ENCODE data around the gene VMAC. TPM values are rescaled to one million over a fixed set of nuclear protein-coding genes. Genes with fewer than 3 reads are reported as not detected.

Gene VMAC
- total RNA-seq, 2 experiments from 2014 or later = 23.4 to 25.3 TPM

DNA sequence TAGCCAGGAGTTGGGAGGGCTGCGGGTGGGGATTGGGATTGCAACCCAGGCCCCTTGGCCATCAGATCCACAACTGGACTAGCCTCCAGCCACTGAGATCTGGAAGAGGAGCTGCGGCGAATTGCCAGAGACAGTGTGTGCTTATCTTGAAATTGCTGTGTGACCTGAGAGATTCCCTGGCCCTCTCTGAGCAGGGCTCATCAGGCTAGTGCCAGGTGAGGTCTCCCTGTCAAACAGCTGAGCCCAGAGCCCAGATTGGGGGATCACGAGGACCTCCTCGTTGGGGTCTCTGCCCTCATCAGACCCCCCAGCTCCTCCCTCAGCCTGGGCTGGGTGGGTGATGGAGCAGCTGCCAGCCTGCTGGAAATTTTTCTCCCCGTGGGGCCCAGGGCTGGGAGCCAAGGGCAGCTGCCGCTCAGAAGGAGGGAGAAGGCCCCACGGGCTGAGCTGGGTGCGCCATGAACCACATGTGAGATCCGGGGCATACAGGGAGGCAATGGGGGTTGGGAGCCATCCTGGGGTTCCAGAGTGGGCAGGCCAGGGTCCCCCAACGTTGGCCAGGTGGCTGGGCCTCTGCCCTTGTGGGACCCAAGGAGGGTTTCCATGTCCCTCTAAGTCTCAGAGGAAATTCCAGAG is 41.5 kb upstream of the VMAC start:
- no peak overlapping the region for H3K27ac Mint-ChIP-seq
- ATAC-seq (ENCODE audit: poor library complexity) = no peak

DNA sequence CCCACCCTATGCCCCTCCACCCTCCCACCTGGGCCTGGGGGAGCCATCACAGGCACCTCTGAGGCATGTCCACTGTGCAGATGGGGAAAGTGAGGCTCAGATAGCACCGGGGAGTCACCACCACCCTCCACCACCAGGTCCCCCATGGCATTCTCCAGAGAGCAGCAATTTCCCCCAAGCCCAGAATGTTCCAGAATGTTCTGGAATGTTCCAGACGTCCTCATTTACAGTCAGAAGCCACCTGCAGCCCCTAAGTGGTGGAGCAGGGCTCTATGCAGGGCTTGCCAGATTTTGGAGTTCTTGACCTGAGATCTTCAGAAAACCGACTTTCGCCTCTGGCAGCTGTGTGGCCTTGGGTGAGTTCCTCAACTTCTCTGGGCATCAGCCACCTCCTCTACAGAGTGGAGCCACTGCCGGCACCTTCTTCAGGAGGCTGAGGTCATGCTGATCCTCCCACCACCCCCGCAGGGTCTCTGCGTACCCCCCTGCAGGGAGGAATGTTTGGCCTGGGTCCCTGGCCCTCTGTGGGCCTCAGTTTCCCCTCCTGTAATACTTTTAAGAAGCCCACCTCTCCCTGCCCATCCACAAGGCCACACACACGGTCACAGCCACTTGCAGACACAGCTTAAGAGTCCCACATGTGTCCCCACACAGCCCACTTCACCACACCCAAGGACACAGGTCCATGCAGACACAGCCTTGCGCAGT is 40.5 kb upstream of the VMAC start:
- H3K4me1 ChIP-seq (ENCODE audit: insufficient read depth, low read length) = no peaks in the 10 kb centered on the region
- no peaks in the 10 kb centered on the region for H3K4me1 Mint-ChIP-seq (ENCODE audit: low read depth)

More for the DNA sequence above, 41.5 kb upstream of the VMAC start:
- TF ChIP-seq, protein P1, sequence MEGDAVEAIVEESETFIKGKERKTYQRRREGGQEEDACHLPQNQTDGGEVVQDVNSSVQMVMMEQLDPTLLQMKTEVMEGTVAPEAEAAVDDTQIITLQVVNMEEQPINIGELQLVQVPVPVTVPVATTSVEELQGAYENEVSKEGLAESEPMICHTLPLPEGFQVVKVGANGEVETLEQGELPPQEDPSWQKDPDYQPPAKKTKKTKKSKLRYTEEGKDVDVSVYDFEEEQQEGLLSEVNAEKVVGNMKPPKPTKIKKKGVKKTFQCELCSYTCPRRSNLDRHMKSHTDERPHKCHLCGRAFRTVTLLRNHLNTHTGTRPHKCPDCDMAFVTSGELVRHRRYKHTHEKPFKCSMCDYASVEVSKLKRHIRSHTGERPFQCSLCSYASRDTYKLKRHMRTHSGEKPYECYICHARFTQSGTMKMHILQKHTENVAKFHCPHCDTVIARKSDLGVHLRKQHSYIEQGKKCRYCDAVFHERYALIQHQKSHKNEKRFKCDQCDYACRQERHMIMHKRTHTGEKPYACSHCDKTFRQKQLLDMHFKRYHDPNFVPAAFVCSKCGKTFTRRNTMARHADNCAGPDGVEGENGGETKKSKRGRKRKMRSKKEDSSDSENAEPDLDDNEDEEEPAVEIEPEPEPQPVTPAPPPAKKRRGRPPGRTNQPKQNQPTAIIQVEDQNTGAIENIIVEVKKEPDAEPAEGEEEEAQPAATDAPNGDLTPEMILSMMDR (IDR thresholded peaks at IDR 0.05) = no peak
- Histone ChIP-seq H3K36me3 (ENCODE audit: insufficient read depth, low read length) (no peaks in the 10 kb centered on the region), H3K27ac (ENCODE audit: low read depth in 1 of 2, low read length in 2 of 2) (no peak overlapping the region), H3K4me1 (ENCODE audit: insufficient read depth, low read length) (no peaks in the 10 kb centered on the region), H3K27me3 (ENCODE audit: control insufficient read depth in 1 of 2, insufficient read depth in 2 of 2, low read length in 2 of 2) (no peaks in the 10 kb centered on the region), H3K9me3 (ENCODE audit: control insufficient read depth in 1 of 2, insufficient read depth in 1 of 2, low read length in 2 of 2) (no peaks in the 10 kb centered on the region), H3K4me3 (ENCODE audit: low read length) (no peak overlapping the region)
- intact Hi-C loops (cut with DNase I, micrococcal nuclease) = no loop called here
- ChIA-PET CTCF (no interaction called here), POLR2A (no interaction called here)
- Mint-ChIP-seq H3K27me3 (peaks cover 12% of the 10 kb centered on the region), H3K36me3 (ENCODE audit: low read depth) (no peaks in the 10 kb centered on the region), H3K9me3 (no peaks in the 10 kb centered on the region), H3K4me3 (no peak overlapping the region), H3K4me1 (ENCODE audit: low read depth) (no peaks in the 10 kb centered on the region)
- no peak for DNase-seq

DNA sequence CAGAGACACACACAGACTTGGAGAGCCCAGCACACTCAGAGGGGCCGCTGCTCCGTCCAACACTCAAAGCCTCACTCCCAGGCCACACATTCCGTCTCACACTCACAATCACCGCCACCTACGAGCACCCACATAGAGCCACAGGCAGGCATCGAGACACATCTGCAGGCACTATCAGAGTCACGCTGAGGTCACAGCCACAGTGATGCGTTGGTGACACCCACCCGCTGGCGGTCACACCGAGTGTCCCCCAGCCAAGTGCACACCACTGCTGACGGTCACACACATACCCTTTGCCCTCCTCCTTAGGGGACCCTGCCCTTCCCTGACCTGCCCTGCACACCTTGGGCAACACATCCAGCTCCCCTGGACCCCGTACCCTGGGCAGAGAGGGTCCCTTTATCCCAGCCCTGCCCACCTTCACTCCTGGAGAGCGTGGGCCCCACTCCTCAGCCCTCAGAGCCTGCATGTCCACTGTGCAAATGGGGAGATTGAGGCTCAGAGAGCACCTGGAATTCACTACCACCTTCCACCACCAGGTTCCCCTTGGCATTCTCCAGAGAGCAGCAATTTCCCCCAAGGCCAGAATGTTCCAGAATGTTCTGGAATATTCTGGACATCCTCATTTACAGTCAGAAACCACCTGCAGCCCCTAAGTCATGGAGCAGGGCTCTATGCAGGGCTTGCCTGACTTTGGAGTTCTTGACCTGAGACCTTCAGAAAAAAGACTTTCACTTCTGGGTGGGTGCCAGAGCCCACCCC is 39.8 kb upstream of the VMAC start:
- no peaks in the 10 kb centered on the region for H3K36me3 Mint-ChIP-seq (ENCODE audit: low read depth)
- no peak overlapping the region for H3K27ac Mint-ChIP-seq
- no peaks in the 10 kb centered on the region for H3K9me3 Mint-ChIP-seq
- no peak for ATAC-seq (ENCODE audit: poor library complexity)
- TF ChIP-seq, protein P1 (IDR thresholded peaks at IDR 0.05) = no peak
- H3K4me3 Mint-ChIP-seq = no peak overlapping the region
- DNase-seq = no peak
- ChIA-PET CTCF (no interaction called here), POLR2A (no interaction called here)
- peaks cover 12% of the 10 kb centered on the region for H3K27me3 Mint-ChIP-seq
- intact Hi-C loops (cut with DNase I, micrococcal nuclease) = no loop called here
- Histone ChIP-seq H3K27ac (ENCODE audit: low read depth in 1 of 2, low read length in 2 of 2) (no peak overlapping the region), H3K36me3 (ENCODE audit: insufficient read depth, low read length) (no peaks in the 10 kb centered on the region), H3K4me3 (ENCODE audit: low read length) (no peak overlapping the region), H3K4me1 (ENCODE audit: insufficient read depth, low read length) (no peaks in the 10 kb centered on the region), H3K9me3 (ENCODE audit: control insufficient read depth in 1 of 2, insufficient read depth in 1 of 2, low read length in 2 of 2) (no peaks in the 10 kb centered on the region), H3K27me3 (ENCODE audit: control insufficient read depth in 1 of 2, insufficient read depth in 2 of 2, low read length in 2 of 2) (no peaks in the 10 kb centered on the region)
- no peaks in the 10 kb centered on the region for H3K4me1 Mint-ChIP-seq (ENCODE audit: low read depth)

More for the DNA sequence above, 40.5 kb upstream of the VMAC start:
- Histone ChIP-seq H3K36me3 (ENCODE audit: insufficient read depth, low read length) (no peaks in the 10 kb centered on the region), H3K27ac (ENCODE audit: low read depth in 1 of 2, low read length in 2 of 2) (no peak overlapping the region), H3K4me3 (ENCODE audit: low read length) (no peak overlapping the region), H3K27me3 (ENCODE audit: control insufficient read depth in 1 of 2, insufficient read depth in 2 of 2, low read length in 2 of 2) (no peaks in the 10 kb centered on the region), H3K9me3 (ENCODE audit: control insufficient read depth in 1 of 2, insufficient read depth in 1 of 2, low read length in 2 of 2) (no peaks in the 10 kb centered on the region)
- ATAC-seq (ENCODE audit: poor library complexity) (no peak), DNase-seq (no peak)
- H3K27me3 Mint-ChIP-seq = peaks cover 12% of the 10 kb centered on the region
- H3K4me3 Mint-ChIP-seq = no peak overlapping the region
- TF ChIP-seq, protein P1 (IDR thresholded peaks at IDR 0.05) = no peak
- H3K27ac Mint-ChIP-seq = no peak overlapping the region
- no peaks in the 10 kb centered on the region for H3K36me3 Mint-ChIP-seq (ENCODE audit: low read depth)
- intact Hi-C loops (cut with DNase I, micrococcal nuclease) = no loop called here
- ChIA-PET POLR2A (no interaction called here), CTCF (no interaction called here)
- no peaks in the 10 kb centered on the region for H3K9me3 Mint-ChIP-seq

All from CD4-positive, alpha-beta T cell (primary cell).